Rectal smooth muscle tissue (tissue), 1 donor: Measurements from ENCODE around the gene CEP112.
A peak's percentile ranks its signal among the peaks of the same experiment; 100 is the strongest.

Experiments
- H3K27ac ChIP-seq: one replicate; pipeline ENCODE4 v1.7.0; 2013; ENCODE audit warnings: low read depth, low read length, inconsistent platforms
- H3K27me3 ChIP-seq: one replicate; pipeline ENCODE4 v1.7.0; 2013; ENCODE audit warnings: low read length; ENCODE audit not compliant: control insufficient read depth, insufficient read depth
- H3K36me3 ChIP-seq: one replicate; pipeline ENCODE4 v1.7.0; 2013; ENCODE audit warnings: low read length; ENCODE audit not compliant: control insufficient read depth, insufficient read depth
- H3K4me1 ChIP-seq: one replicate; pipeline ENCODE4 v1.7.0; 2013; ENCODE audit warnings: low read length; ENCODE audit not compliant: control insufficient read depth, insufficient read depth
- H3K4me3 ChIP-seq: one replicate; pipeline ENCODE4 v1.7.0; 2013; ENCODE audit warnings: low read length
- H3K9ac ChIP-seq: one replicate; pipeline ENCODE4 v1.7.0; 2013; ENCODE audit warnings: low read length

Gene CEP112

DNA sequence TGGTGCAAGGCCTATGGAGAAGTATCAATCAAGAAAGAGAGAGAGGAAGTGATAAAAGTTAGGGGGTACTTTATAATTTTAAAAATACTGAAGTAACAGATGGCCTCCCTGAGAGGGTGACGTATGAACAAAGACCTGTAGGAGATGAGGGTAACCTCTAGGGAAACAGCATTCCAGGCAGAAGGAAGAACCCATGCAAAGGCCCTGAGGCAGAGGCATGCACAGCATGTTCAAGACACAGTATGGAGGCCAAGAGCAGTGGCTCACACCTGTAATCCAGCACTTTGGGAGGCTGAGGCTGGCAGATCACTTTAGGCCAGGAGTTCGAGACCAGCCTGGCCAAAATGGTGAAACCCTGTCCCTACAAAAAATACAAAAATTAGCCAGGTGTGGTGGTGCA is 437.9 kb downstream of the CEP112 start:
- Histone ChIP-seq H3K27me3 (no peaks in the 10 kb centered on the region), H3K9ac (no peak overlapping the region), H3K27ac (no peak overlapping the region), H3K36me3 (no peaks in the 10 kb centered on the region), H3K4me1 (peaks cover 7% of the 10 kb centered on the region), H3K4me3 (no peak overlapping the region)

DNA sequence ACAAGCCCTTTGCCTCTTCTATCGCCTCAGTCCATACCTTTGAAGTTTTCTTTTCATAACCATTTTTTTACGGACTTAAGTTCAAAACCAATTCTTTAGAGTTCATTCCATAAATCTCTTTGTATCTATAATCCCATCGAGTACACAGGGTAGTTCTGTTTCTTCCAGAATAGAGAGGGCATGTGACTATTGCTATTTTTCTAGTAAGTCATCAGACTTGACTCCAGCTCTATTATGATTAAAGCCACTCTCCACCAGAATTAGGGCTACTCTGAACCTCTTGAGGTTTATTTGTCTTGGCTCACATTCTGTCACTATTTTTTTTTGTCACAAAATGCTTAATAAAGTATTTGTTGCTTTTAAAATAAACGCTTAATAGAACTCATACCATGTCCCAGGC is 438.6 kb downstream of the CEP112 start:
- H3K27me3 ChIP-seq, result no peaks in the 10 kb centered on the region
- no peak overlapping the region for H3K27ac ChIP-seq
- H3K4me1 ChIP-seq, result peaks cover 7% of the 10 kb centered on the region

DNA sequence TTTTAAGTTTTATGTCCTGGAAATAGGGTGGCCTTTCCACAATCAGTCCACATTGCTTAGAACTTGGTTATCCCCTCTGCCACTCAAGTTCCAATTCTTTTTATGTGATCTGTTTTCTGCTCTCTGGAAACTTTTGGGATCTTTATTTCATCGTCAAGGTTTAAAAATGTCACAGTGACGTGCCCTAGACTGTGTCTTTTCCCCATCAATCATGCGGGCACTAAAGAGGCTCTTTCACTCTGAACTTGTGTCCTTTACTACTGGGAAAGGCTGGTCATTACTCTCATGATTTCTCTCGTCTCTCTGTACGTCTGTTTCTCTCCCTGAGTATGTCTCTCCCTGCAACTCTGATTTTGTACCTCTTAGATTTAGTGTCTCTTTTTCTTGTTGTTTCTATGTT is 440.7 kb downstream of the CEP112 start:
- Histone ChIP-seq H3K4me3 (no peak overlapping the region), H3K4me1 (peaks cover 7% of the 10 kb centered on the region), H3K9ac (no peak overlapping the region), H3K36me3 (no peaks in the 10 kb centered on the region), H3K27ac (no peak overlapping the region), H3K27me3 (no peaks in the 10 kb centered on the region)

More for the DNA sequence above, 438.6 kb downstream of the CEP112 start:
- no peaks in the 10 kb centered on the region for H3K36me3 ChIP-seq
- H3K9ac ChIP-seq, result no peak overlapping the region
- H3K4me3 ChIP-seq, result no peak overlapping the region

- no peak overlapping the region for H3K27ac ChIP-seq
- no peak overlapping the region for H3K4me3 ChIP-seq
- no peak overlapping the region for H3K9ac ChIP-seq
- H3K4me1 ChIP-seq, result peaks cover 7% of the 10 kb centered on the region
- no peaks in the 10 kb centered on the region for H3K27me3 ChIP-seq
- no peaks in the 10 kb centered on the region for H3K36me3 ChIP-seq
These were observed 441.3 kb downstream of the CEP112 start for GRCh38 chr17:65750631-65751115.

- Histone ChIP-seq H3K4me1 (peaks cover 7% of the 10 kb centered on the region), H3K9ac (no peak overlapping the region), H3K27me3 (no peaks in the 10 kb centered on the region), H3K36me3 (no peaks in the 10 kb centered on the region), H3K4me3 (no peak overlapping the region), H3K27ac (no peak overlapping the region)
These were observed 441.8 kb downstream of the CEP112 start for GRCh38 chr17:65750166-65750565.

DNA sequence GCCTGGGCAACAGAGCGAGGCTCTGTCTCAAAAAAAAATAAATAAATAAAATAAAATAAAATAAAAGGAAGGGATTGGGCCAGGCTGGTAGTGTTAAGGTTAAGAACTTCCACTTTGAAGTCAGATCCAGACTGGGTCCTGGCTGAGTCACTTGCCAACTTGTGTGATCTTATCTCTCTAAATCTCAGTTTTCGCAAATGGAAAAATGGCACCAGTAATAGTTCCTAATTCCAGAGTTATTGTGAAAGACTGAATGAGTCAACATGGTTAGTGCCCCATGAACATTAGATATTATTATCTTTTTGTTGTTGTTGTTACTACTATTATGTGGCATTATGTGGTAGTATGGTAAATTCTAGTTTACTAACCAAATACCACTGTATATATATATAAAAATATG is 442.5 kb downstream of the CEP112 start:
- no peak overlapping the region for H3K4me3 ChIP-seq
- peaks cover 7% of the 10 kb centered on the region for H3K4me1 ChIP-seq
- no peak overlapping the region for H3K27ac ChIP-seq
- no peak overlapping the region for H3K9ac ChIP-seq
- H3K36me3 ChIP-seq, result no peaks in the 10 kb centered on the region
- no peaks in the 10 kb centered on the region for H3K27me3 ChIP-seq

- no peaks in the 10 kb centered on the region for H3K36me3 ChIP-seq
- peaks cover 5% of the 10 kb centered on the region for H3K4me1 ChIP-seq
- no peak overlapping the region for H3K4me3 ChIP-seq
- no peak overlapping the region for H3K27ac ChIP-seq
- no peaks in the 10 kb centered on the region for H3K27me3 ChIP-seq
- H3K9ac ChIP-seq, result no peak overlapping the region
These were observed 446.7 kb downstream of the CEP112 start for GRCh38 chr17:65745241-65745640.

GRCh38 chr17:65743308-65743655 is 448.7 kb downstream of the CEP112 start:
- Histone ChIP-seq H3K9ac (no peak overlapping the region), H3K36me3 (no peaks in the 10 kb centered on the region), H3K27me3 (no peaks in the 10 kb centered on the region), H3K4me3 (no peak overlapping the region), H3K27ac (no peak overlapping the region), H3K4me1 (peaks cover 5% of the 10 kb centered on the region)

DNA sequence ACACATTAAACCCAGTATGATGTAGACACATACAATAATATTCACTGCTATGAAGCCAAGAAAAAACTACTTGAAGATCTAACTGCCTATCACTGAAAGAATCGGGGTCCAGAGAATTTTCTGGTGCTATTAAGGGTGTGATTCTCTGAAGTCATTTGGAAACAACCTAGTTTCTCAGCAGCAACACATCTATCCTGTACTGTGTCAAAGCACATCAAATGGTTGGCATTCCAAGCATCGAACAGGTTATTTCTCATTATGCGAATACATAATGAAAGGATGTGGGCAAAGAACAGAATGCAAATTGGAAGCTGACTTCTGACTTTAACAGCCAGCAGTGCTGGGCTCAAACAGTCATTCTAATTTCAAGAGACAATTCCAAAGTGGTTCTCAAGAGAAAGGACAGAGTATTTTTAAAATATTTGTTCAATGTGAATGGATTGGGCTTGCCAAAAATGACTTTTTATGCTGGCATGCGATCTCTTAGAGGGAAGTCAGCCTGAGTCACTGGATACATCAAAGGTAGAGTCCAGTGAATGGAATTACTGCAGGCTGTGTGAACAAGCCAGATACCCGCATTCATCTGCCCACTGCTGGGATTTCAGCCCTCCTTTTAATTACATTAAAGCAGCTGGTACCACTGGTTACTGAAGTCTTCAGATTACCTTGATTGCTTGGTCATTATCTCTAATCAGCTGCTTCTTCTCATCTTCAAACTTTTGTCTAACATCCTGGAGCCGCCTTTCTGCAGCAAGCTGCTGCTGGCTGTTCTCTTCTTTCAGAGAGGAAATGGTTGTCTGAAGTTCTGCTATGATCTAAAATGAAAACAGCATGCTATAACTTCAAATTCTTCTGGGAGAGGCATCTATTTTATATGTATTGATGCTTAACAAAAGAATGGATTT is 449.3 kb downstream of the CEP112 start:
- Histone ChIP-seq H3K9ac (no peak overlapping the region), H3K36me3 (no peaks in the 10 kb centered on the region), H3K4me1 (peaks cover 5% of the 10 kb centered on the region), H3K4me3 (no peak overlapping the region), H3K27me3 (no peaks in the 10 kb centered on the region), H3K27ac (peak overlapping the region; percentile 26)

DNA sequence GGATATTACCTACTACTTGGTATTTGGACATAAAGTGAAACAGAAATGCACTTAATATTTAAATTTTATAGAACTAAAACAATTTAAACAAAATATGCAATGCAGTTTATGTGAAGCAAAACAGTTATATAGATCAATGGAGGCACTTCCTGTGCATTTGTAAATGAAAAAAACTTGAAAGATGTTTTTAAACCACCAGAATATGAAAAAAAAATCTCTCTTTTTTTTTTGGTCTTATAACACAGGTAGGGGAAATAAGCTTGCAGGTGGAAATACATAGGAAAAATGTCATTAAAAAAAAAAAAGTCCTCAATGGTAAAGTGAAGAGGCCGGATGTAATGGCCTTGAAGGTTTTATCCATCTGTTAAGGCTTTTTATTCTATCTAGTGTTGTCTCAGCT is 450.2 kb downstream of the CEP112 start:
- Histone ChIP-seq H3K27ac (no peak overlapping the region), H3K36me3 (no peaks in the 10 kb centered on the region), H3K4me1 (peaks cover 5% of the 10 kb centered on the region), H3K27me3 (no peaks in the 10 kb centered on the region), H3K4me3 (no peak overlapping the region), H3K9ac (no peak overlapping the region)

- Histone ChIP-seq H3K27ac (no peak overlapping the region), H3K4me1 (peaks cover 5% of the 10 kb centered on the region), H3K4me3 (no peak overlapping the region), H3K9ac (no peak overlapping the region), H3K27me3 (no peaks in the 10 kb centered on the region), H3K36me3 (no peaks in the 10 kb centered on the region)
These were observed 452.9 kb downstream of the CEP112 start for GRCh38 chr17:65739034-65739433.

DNA sequence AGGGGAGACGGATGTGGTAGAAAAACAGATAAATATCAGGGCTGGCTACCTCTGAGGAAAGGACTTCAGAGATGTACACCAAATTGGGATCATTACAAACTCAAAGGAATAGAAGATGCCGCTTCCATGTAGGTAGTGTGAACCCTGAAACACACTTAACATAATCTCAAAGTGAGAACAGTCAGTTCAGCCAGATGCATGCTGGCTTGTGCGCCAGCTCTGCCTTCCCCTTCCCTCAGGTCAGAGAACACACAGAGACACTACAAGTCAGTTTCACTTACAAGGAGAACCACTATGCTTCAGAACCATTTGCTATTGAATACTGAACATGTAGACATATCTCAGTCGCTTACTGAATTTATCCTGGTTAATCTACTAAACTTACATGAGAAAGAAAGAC is 454.5 kb downstream of the CEP112 start:
- H3K4me1 ChIP-seq, result no peaks in the 10 kb centered on the region
- H3K4me3 ChIP-seq, result no peak overlapping the region
- H3K27me3 ChIP-seq, result no peaks in the 10 kb centered on the region
- H3K27ac ChIP-seq, result no peak overlapping the region
- no peak overlapping the region for H3K9ac ChIP-seq
- no peaks in the 10 kb centered on the region for H3K36me3 ChIP-seq

GRCh38 chr17:65733314-65733713 is 458.6 kb downstream of the CEP112 start:
- peaks cover 6% of the 10 kb centered on the region for H3K4me1 ChIP-seq
- H3K27me3 ChIP-seq, result no peaks in the 10 kb centered on the region
- H3K4me3 ChIP-seq, result no peak overlapping the region

More at GRCh38 chr17:65733314-65733713, 458.6 kb downstream of the CEP112 start:
- Histone ChIP-seq H3K9ac (no peak overlapping the region), H3K36me3 (no peaks in the 10 kb centered on the region), H3K27ac (no peak overlapping the region)
